Sigmoid colon (tissue), 4 donors: ENCODE measurements around the gene KCNQ4.
A peak's percentile ranks its signal among the peaks of the same experiment; 100 is the strongest.

Source experiments
- CTCF ChIP-seq, 4 experiments: fragments of 450-650 bp in 3 of 4; fragments of 200-600 bp in 1 of 4; IDR thresholded peaks; one replicate each; pipeline ENCODE4 v1.5.1; 2016 to 2019; ENCODE audit warnings: antibody characterized with exemption in 4 of 4, mild to moderate bottlenecking in 3 of 4, moderate library complexity in 2 of 4
- POLR2A ChIP-seq, 2 donors: fragments of 450-650 bp; IDR thresholded peaks; one replicate each; pipeline ENCODE4 v1.6.1; 2016; ENCODE audit warnings: antibody characterized with exemption in 2 of 2, mild to moderate bottlenecking in 2 of 2, moderate library complexity in 2 of 2
- POLR2AphosphoS5 ChIP-seq, 4 donors: sonication (generic); formaldehyde crosslinking; IDR thresholded peaks; one replicate each; pipeline ENCODE4 v1.6.1; 2017; ENCODE audit warnings: antibody characterized with exemption in 4 of 4

GRCh38 chr1:40736085-40736531 lies 47.5 kb upstream of the KCNQ4 start:
- TF ChIP-seq POLR2A (IDR thresholded peaks at IDR 0.05) (no peak), CTCF (IDR thresholded peaks at IDR 0.05) (no peak), POLR2AphosphoS5 (IDR thresholded peaks at IDR 0.05) (peak in 1 of 4 donors; percentile 25)
